H9 (cell line): ENCODE results near the gene FYN. TPM values are rescaled to one million over a fixed set of nuclear protein-coding genes. Genes with fewer than 3 reads are reported as not detected.

Source experiments
- DNase-seq: peaks from one replicate; pipeline ENCODE4 v3.0.0-alpha.2; 2017
- H2AFZ ChIP-seq: one replicate; pipeline ENCODE4 v1.6.1; 2013; ENCODE audit warnings: mild to moderate bottlenecking, low read length, control low read depth, moderate library complexity
- H2AK5ac ChIP-seq: 2 replicates; pipeline ENCODE4 v1.6.1; 2013; ENCODE audit warnings: low read length, control low read depth, mixed read lengths; ENCODE audit not compliant: insufficient read length
- H2BK120ac ChIP-seq: one replicate; pipeline ENCODE4 v1.6.1; 2013; ENCODE audit warnings: low read depth, mild to moderate bottlenecking, low read length, control low read depth, inconsistent platforms; ENCODE audit not compliant: poor library complexity, severe bottlenecking
- H2BK12ac ChIP-seq: 2 replicates; pipeline ENCODE4 v1.6.1; 2013; ENCODE audit warnings: low read length, control low read depth, mixed read lengths, low read depth; ENCODE audit not compliant: insufficient read length
- H2BK15ac ChIP-seq: 2 replicates; pipeline ENCODE4 v1.6.1; 2013; ENCODE audit warnings: low read depth, low read length, control low read depth
- H2BK20ac ChIP-seq: one replicate; pipeline ENCODE4 v1.6.1; 2013; ENCODE audit warnings: low read depth, mild to moderate bottlenecking, low read length, control low read depth, inconsistent platforms; ENCODE audit not compliant: poor library complexity, severe bottlenecking
- H2BK5ac ChIP-seq: 2 replicates; pipeline ENCODE4 v1.6.1; 2013; ENCODE audit warnings: low read length, control low read depth, mixed read lengths; ENCODE audit not compliant: insufficient read length
- H3K14ac ChIP-seq: 2 replicates; pipeline ENCODE4 v1.6.1; 2013; ENCODE audit warnings: low read length, control low read depth; ENCODE audit not compliant: insufficient read depth
- H3K18ac ChIP-seq: 2 replicates; pipeline ENCODE4 v1.6.1; 2013; ENCODE audit warnings: low read depth, mild to moderate bottlenecking, mixed read lengths, low read length, control low read depth; ENCODE audit not compliant: insufficient read length
- H3K23ac ChIP-seq: 2 replicates; pipeline ENCODE4 v1.6.1; 2013; ENCODE audit warnings: low read length, control low read depth, mixed read lengths, low read depth; ENCODE audit not compliant: insufficient read length
- H3K23me2 ChIP-seq: 2 replicates; pipeline ENCODE4 v1.6.1; 2013; ENCODE audit warnings: low read depth, mild to moderate bottlenecking, mixed read lengths, low read length, control low read depth; ENCODE audit not compliant: insufficient read length, poor library complexity, severe bottlenecking
- H3K27ac ChIP-seq: 2 replicates; pipeline ENCODE4 v1.5.1; 2013; ENCODE audit warnings: low read length, control low read depth, mixed read lengths, low read depth; ENCODE audit not compliant: insufficient read length
- H3K27me3 ChIP-seq: 2 replicates; pipeline ENCODE4 v1.6.1; 2013; ENCODE audit warnings: low read length, control low read depth, inconsistent platforms; ENCODE audit not compliant: insufficient read depth
- H3K4ac ChIP-seq: 2 replicates; pipeline ENCODE4 v1.6.1; 2013; ENCODE audit warnings: low read depth, mild to moderate bottlenecking, control low read depth, inconsistent platforms, low read length, moderate library complexity
- H3K4me1 ChIP-seq: 2 replicates; pipeline ENCODE4 v1.6.1; 2013; ENCODE audit warnings: low read length, control low read depth, inconsistent platforms; ENCODE audit not compliant: insufficient read depth
- H3K4me2 ChIP-seq: 2 replicates; pipeline ENCODE4 v1.6.1; 2013; ENCODE audit warnings: low read length, control low read depth, mixed read lengths; ENCODE audit not compliant: insufficient read length, insufficient read depth
- H3K56ac ChIP-seq: 2 replicates; pipeline ENCODE4 v1.6.1; 2013; ENCODE audit warnings: low read depth, mild to moderate bottlenecking, mixed read lengths, low read length, control low read depth; ENCODE audit not compliant: insufficient read length
- H3K79me1 ChIP-seq: 2 replicates; pipeline ENCODE4 v1.6.1; 2013; ENCODE audit warnings: low read depth, mild to moderate bottlenecking, moderate library complexity, low read length, control low read depth, inconsistent platforms; ENCODE audit not compliant: insufficient read depth, poor library complexity, severe bottlenecking
- H3K79me2 ChIP-seq: 2 replicates; pipeline ENCODE4 v1.6.1; 2013; ENCODE audit warnings: low read length, control low read depth, inconsistent platforms; ENCODE audit not compliant: insufficient read depth
- H3K9ac ChIP-seq: 2 replicates; pipeline ENCODE4 v1.6.1; 2013; ENCODE audit warnings: low read length, control low read depth, mixed read lengths; ENCODE audit not compliant: insufficient read length; ENCODE audit errors: extremely low read depth
- H3K9me3 ChIP-seq: one replicate; pipeline ENCODE4 v1.6.1; 2013; ENCODE audit warnings: low read depth, low read length, inconsistent platforms; ENCODE audit not compliant: control insufficient read depth
- H3T11ph ChIP-seq: one replicate; pipeline ENCODE4 v1.6.1; 2013; ENCODE audit warnings: mild to moderate bottlenecking, low read length, control low read depth, inconsistent platforms
- H4K20me1 ChIP-seq: one replicate; pipeline ENCODE4 v1.6.1; 2013; ENCODE audit not compliant: control insufficient read depth, insufficient read length, insufficient read depth
- H4K5ac ChIP-seq: 2 replicates; pipeline ENCODE4 v1.6.1; 2013; ENCODE audit warnings: low read depth, mild to moderate bottlenecking, mixed read lengths, low read length, control low read depth; ENCODE audit not compliant: insufficient read length
- H4K8ac ChIP-seq: replicated peaks from 2 replicates; pipeline ENCODE4 v1.6.1; 2013; ENCODE audit warnings: low read length, control low read depth, mixed read lengths, low read depth; ENCODE audit not compliant: insufficient read length
- H4K91ac ChIP-seq: 2 replicates; pipeline ENCODE4 v1.6.1; 2013; ENCODE audit warnings: low read depth, mild to moderate bottlenecking, moderate library complexity, mixed read lengths, low read length, control low read depth; ENCODE audit not compliant: insufficient read length
- H3K27ac Mint-ChIP-seq, 3 experiments: 2 replicates in 2 of 3; 3 replicates in 1 of 3; pipeline ENCODE4 v1.8.0; 2020 to 2021; ENCODE audit warnings: mixed read lengths in 3 of 3, mild to moderate bottlenecking in 1 of 3, moderate library complexity in 1 of 3
- H3K27me3 Mint-ChIP-seq: 2 replicates; pipeline ENCODE4 v1.8.0; 2021; ENCODE audit warnings: low read depth, mild to moderate bottlenecking, moderate library complexity, mixed read lengths
- H3K36me3 Mint-ChIP-seq, 3 experiments: 2 replicates in 2 of 3; 3 replicates in 1 of 3; pipeline ENCODE4 v1.8.0; 2020 to 2021; ENCODE audit warnings: low read depth in 3 of 3, mixed read lengths in 3 of 3; ENCODE audit not compliant: insufficient read depth in 1 of 3
- H3K4me1 Mint-ChIP-seq, 2 experiments: 2 replicates each; pipeline ENCODE4 v1.8.0; 2020; ENCODE audit warnings: mixed read lengths in 2 of 2
- H3K4me3 Mint-ChIP-seq, 2 experiments: 2 replicates in 1 of 2; 3 replicates in 1 of 2; pipeline ENCODE4 v1.8.0; 2020 to 2021; ENCODE audit warnings: mild to moderate bottlenecking in 2 of 2, mixed read lengths in 2 of 2, moderate library complexity in 1 of 2
- H3K9me3 Mint-ChIP-seq, 2 experiments: 2 replicates in 1 of 2; 3 replicates in 1 of 2; pipeline ENCODE4 v1.8.0; 2020; ENCODE audit warnings: mild to moderate bottlenecking in 2 of 2, mixed read lengths in 2 of 2, moderate library complexity in 1 of 2
- CTCF ChIP-seq: fragments of 200-600 bp; sonication (generic); conservative IDR thresholded peaks from 3 replicates; pipeline ENCODE4 v1.8.0; 2021; ENCODE audit warnings: antibody characterized with exemption, mild to moderate bottlenecking
- WGBS: extraction: QIAGEN DNeasy Blood & Tissue Kit; methylation state at CpG from one replicate; pipeline ENCODE4 v1.1.7; 2013; ENCODE audit warnings: missing lambda C conversion rate, low lambda C conversion rate, mixed read lengths; ENCODE audit not compliant: insufficient read length; ENCODE audit errors: extremely low coverage; 5-methylcytosine and 5-hydroxymethylcytosine counted together
- total RNA-seq: library from RNA; stranded (reverse); gene quantifications from 2 replicates; pipeline ENCODE4 v1.2.1, GENCODE V29; 2021

Gene FYN
- total RNA-seq, 1 experiment from 2014 or later: 64.8 TPM

GRCh38 chr6:111737065-111737521 is 136.2 kb downstream of the FYN start:
- H3K23ac ChIP-seq: no peak overlapping the region
- no peak overlapping the region for H3K56ac ChIP-seq
- Mint-ChIP-seq H3K9me3 (peaks cover 12 to 18% of the 10 kb centered on the region in 2 experiments), H3K4me1 (peaks cover 15 to 23% of the 10 kb centered on the region in 2 experiments), H3K27ac (peak overlapping the region in 1 of 3 experiments; percentile 55; a peak in 1 of 7 replicates), H3K4me3 (no peak overlapping the region), H3K27me3 (no peaks in the 10 kb centered on the region), H3K36me3 (peaks cover 23 to 24% (median 23%) of the 10 kb centered on the region in 3 experiments)
- H2BK120ac ChIP-seq: no peak overlapping the region
- H3T11ph ChIP-seq: no peak overlapping the region
- DNase-seq: no peak
- no peaks in the 10 kb centered on the region for H3K79me1 ChIP-seq
- WGBS: no CpG with 5 or more reads among the region's 3 CpGs
- no peak overlapping the region for H2AFZ ChIP-seq
- H4K5ac ChIP-seq: no peak overlapping the region
- no peaks in the 10 kb centered on the region for H3K23me2 ChIP-seq
- H3K27ac ChIP-seq: no peak overlapping the region
- no peak overlapping the region for H2BK20ac ChIP-seq
- TF ChIP-seq CTCF: no peak
- peaks cover 9% of the 10 kb centered on the region; the same call in 1 of the 2 replicates for H3K4me1 ChIP-seq
- no peaks in the 10 kb centered on the region for H3K27me3 ChIP-seq
- no peak overlapping the region for H3K9ac ChIP-seq
- H4K91ac ChIP-seq: no peak overlapping the region
- no peak overlapping the region for H3K4ac ChIP-seq
- no peaks in the 10 kb centered on the region for H3K79me2 ChIP-seq
- no peak overlapping the region for H2AK5ac ChIP-seq
- no peak overlapping the region for H3K14ac ChIP-seq
- H2BK15ac ChIP-seq: no peak overlapping the region
- H3K4me2 ChIP-seq: no peak overlapping the region
- H3K9me3 ChIP-seq: peaks cover 8% of the 10 kb centered on the region
- no peak overlapping the region for H3K18ac ChIP-seq
- no peak overlapping the region for H4K8ac ChIP-seq
- no peak overlapping the region for H2BK12ac ChIP-seq
- H2BK5ac ChIP-seq: no peak overlapping the region
- H4K20me1 ChIP-seq: no peaks in the 10 kb centered on the region
